Activated CD4-positive, alpha-beta T cell treated with anti-CD3 and anti-CD28 coated beads for 36 hours (primary cell): ENCODE data around the gene EEF1A2. TPM values are rescaled to one million over a fixed set of nuclear protein-coding genes. Genes with fewer than 3 reads are reported as not detected.

Source experiments
- ATAC-seq: fragments of 200-7000 bp; cut with Tn5 transposase; one replicate; pipeline ENCODE4 v1.10.0; 2021; ENCODE audit warnings: mild to moderate bottlenecking, moderate library complexity
- CTCF ChIA-PET: fragments of 350-600 bp; sonication (Branson Sonifier 250); formaldehyde crosslinking; loops from one replicate; lab custom pipeline; 2021; ENCODE audit warnings: antibody characterized with exemption; lab: Charles Lee
- POLR2A ChIA-PET: fragments of 350-600 bp; sonication (Branson Sonifier 250); formaldehyde crosslinking; loops from one replicate; lab custom pipeline; 2021; ENCODE audit warnings: antibody characterized with exemption, inconsistent platforms; lab: Charles Lee
- DNase-seq: peaks from one replicate; pipeline ENCODE4 v3.0.0-alpha.2; 2020
- H3K27ac Mint-ChIP-seq: one replicate; pipeline ENCODE4 v1.8.0; 2021; ENCODE audit warnings: mixed read lengths
- H3K27me3 Mint-ChIP-seq: one replicate; pipeline ENCODE4 v1.8.0; 2021; ENCODE audit warnings: mixed read lengths
- H3K36me3 Mint-ChIP-seq: one replicate; pipeline ENCODE4 v1.8.0; 2021; ENCODE audit warnings: low read depth, mixed read lengths
- H3K4me1 Mint-ChIP-seq: one replicate; pipeline ENCODE4 v1.8.0; 2021; ENCODE audit warnings: mixed read lengths
- H3K4me3 Mint-ChIP-seq: one replicate; pipeline ENCODE4 v1.8.0; 2021; ENCODE audit warnings: mild to moderate bottlenecking, moderate library complexity, mixed read lengths
- H3K9me3 Mint-ChIP-seq: one replicate; pipeline ENCODE4 v1.8.0; 2021; ENCODE audit warnings: low read depth, mixed read lengths
- intact Hi-C, 2 experiments: fragments of 100-400 bp; cut with DNase I in 1 of 2; cut with micrococcal nuclease in 1 of 2; formaldehyde crosslinking; loops; one replicate each; pipeline versions ENCODE4 v1.14.2 to v1.15.1; 2022 to 2024; cut with DNase I, micrococcal nuclease
- total RNA-seq, 2 experiments: library from RNA; stranded (reverse); gene quantifications; one replicate each; pipeline ENCODE4 v1.2.3, GENCODE V29; 2021

The EEF1A2 gene
- total RNA-seq, 2 experiments from 2014 or later: 0.69 to 0.81 TPM

DNA sequence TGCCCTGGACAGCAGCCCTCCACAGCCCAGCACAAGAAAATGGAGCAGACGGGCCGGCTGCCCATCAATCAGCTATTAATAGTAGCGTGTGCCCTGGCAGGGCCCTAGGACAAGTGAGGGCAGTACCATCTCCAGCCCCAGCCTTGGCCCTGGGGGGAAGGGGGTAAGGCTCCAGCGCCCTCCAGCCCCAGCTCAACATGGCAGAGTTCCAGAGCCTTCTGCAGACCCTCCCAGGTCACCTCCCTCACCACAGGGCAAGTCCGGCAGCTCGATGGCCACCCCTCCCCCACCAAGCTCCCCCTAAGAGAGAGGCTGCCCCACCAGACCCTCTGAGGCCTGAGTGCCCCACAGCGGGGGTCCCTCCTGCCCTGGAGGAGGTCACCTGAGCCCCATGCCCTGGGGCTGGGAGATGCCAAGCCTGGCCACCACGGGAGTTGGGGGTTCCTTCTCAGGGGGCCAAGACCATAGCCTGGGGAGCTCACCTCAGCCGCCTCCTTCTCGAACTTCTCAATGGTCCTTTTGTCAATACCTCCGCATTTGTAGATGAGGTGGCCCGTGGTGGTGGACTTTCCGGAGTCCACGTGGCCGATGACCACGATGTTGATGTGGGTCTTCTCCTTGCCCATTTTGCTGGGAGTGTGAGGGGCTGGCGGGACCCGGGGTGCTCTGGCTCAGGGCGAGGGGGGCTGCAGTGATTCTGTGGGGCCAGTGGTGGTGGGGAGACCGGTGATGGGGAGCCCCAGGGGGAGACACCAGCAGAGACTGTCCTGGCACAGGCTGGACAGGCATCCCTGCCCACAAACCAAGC is 1.5 kb downstream of the EEF1A2 start:
- CTCF ChIA-PET: interaction anchor here (0.5 to 1.7 kb wide), 9 partner anchors 9 to 705 kb away, joined by 3 to 5 read pairs (median 3); no protein-coding TSS in a partner anchor
- Mint-ChIP-seq H3K27ac (no peak overlapping the region), H3K4me3 (no peak overlapping the region), H3K36me3 (no peaks in the 10 kb centered on the region), H3K27me3 (peaks cover 12% of the 10 kb centered on the region), H3K9me3 (no peaks in the 10 kb centered on the region), H3K4me1 (peaks cover 2% of the 10 kb centered on the region)
- DNase-seq (no peak), ATAC-seq (no peak)
- intact Hi-C loops: loop anchor here in 1 of 2 experiments (2.0 kb wide), 1 partner anchor 23 kb away; the partner anchor contains the start of gene PPDPF
- POLR2A ChIA-PET: no interaction called here

- Mint-ChIP-seq H3K36me3 (no peaks in the 10 kb centered on the region), H3K27me3 (peaks cover 14% of the 10 kb centered on the region), H3K9me3 (no peaks in the 10 kb centered on the region), H3K27ac (no peak overlapping the region), H3K4me1 (peaks cover 2% of the 10 kb centered on the region), H3K4me3 (peak overlapping the region; percentile 43)
- intact Hi-C loops: loop anchor here (1.0 to 2.0 kb wide), 3 partner anchors 24 to 41 kb away; partner anchors contain the start of genes PPDPF (in 2 of the 2) and PTK6 (in 1 of the 2)
- ChIA-PET CTCF (interaction anchor here (0.5 to 1.7 kb wide), 14 partner anchors 8 to 705 kb away, joined by 3 to 7 read pairs (median 3); partner anchors contain the start of gene PTK6), POLR2A (interaction anchor here (0.8 kb wide), 1 partner anchor 192 kb away, joined by 3 read pairs; no protein-coding TSS in a partner anchor)
- DNase-seq: no peak
- ATAC-seq: peak; percentile 16
Observed at GRCh38 chr20:63496596-63497120, 2.2 kb downstream of the EEF1A2 start.

DNA sequence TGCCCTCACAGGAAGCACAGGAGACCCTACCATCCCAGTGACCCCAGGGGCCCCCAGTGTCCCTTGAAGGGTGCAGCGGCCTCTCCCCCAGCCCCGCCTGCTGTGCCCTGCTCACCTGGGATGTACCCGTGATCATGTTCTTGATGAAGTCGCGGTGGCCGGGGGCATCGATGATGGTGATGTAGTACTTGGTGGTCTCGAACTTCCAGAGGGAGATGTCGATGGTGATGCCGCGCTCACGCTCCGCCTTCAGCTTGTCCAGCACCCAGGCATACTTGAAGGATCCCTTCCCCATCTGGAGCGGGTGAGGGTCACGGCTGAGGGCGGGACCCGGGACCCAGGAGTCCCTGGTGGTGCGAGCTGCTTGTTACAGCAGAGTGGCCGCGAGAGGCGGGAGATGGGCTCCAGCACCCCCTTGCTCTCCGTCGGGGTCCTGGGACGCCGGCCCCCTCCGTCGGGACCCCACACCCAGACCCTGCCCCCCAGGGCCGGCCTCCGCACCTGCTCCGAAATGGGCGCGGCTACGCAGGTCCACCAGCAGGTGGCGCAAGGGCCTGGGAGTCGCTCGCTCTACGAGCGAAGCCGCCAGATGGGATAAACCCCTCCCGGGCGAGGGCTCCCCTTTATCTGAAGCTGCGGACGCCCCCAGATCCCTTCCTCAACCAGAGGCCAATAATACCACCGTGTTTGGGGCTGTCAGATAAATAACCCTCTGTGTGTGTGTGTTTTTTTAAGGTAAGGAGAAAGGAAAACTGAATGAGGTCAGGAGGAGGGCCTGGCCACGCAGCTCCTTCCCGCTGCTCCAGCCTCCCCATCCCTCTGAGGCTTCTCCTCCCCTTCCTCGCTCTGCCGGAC is 2.9 kb downstream of the EEF1A2 start:
- intact Hi-C loops: loop anchor here (1.0 to 2.0 kb wide), 3 partner anchors 24 to 41 kb away; partner anchors contain the start of genes PPDPF (in 2 of the 2) and PTK6 (in 1 of the 2)
- CTCF ChIA-PET: interaction anchor here (0.6 to 1.7 kb wide), 10 partner anchors 12 to 666 kb away, joined by 3 to 7 read pairs (median 3); partner anchors contain the start of gene PTK6

DNA sequence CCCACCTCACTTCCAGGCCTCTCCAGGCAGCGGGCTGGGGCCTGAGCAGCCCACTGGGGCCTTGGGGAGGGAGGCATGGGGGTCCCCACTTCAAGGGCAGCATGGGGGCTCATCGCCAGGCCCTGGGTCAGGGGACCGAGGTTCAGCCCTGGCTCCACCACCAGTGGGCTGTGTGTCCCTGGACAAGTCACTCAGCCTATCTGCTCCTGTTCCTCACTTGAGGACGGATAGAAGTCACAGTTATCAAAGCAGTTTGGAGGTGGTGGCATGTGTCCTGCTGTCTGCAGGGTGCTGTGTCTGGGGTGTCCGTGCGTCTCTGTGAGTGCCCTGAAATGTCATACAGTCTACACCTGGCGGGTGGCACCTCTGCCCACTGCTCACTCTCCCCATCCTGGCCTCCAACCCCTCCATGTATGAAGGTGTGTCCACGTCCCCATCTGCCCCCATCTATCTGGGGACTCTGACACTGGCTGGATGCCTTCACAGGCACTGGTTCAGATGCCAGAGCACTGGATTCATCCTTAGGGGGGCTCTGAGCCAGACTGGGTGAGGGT is 3.6 kb downstream of the EEF1A2 start:
- no peak for ATAC-seq
- no peak for DNase-seq
- H3K4me3 Mint-ChIP-seq: no peak overlapping the region
- POLR2A ChIA-PET: no interaction called here
- no peaks in the 10 kb centered on the region for H3K36me3 Mint-ChIP-seq
- intact Hi-C loops: no loop called here
- no peak overlapping the region for H3K27ac Mint-ChIP-seq
- no peaks in the 10 kb centered on the region for H3K9me3 Mint-ChIP-seq
- CTCF ChIA-PET: interaction anchor here (0.7 to 1.7 kb wide), 5 partner anchors 10 to 283 kb away, joined by 3 to 5 read pairs (median 4); no protein-coding TSS in a partner anchor
- H3K4me1 Mint-ChIP-seq: peaks cover 2% of the 10 kb centered on the region
- peaks cover 14% of the 10 kb centered on the region for H3K27me3 Mint-ChIP-seq

More for the DNA sequence above, 2.9 kb downstream of the EEF1A2 start:
- Mint-ChIP-seq H3K9me3 (no peaks in the 10 kb centered on the region), H3K4me1 (peaks cover 2% of the 10 kb centered on the region), H3K36me3 (no peaks in the 10 kb centered on the region), H3K27ac (no peak overlapping the region), H3K27me3 (peaks cover 14% of the 10 kb centered on the region), H3K4me3 (peak overlapping the region; percentile 43)
- DNase-seq: peak; percentile 88
- peak; percentile 80 for ATAC-seq
- POLR2A ChIA-PET: interaction anchor here (0.8 kb wide), 1 partner anchor 193 kb away, joined by 3 read pairs; no protein-coding TSS in a partner anchor

- H3K36me3 Mint-ChIP-seq: no peaks in the 10 kb centered on the region
- ChIA-PET POLR2A (no interaction called here), CTCF (interaction anchor here (0.7 kb wide), 2 partner anchors 10 to 282 kb away, joined by 3 read pairs; no protein-coding TSS in a partner anchor)
- DNase-seq: no peak
- no peak for ATAC-seq
- intact Hi-C loops: no loop called here
- H3K4me3 Mint-ChIP-seq: no peak overlapping the region
- no peak overlapping the region for H3K27ac Mint-ChIP-seq
- peaks cover 14% of the 10 kb centered on the region for H3K27me3 Mint-ChIP-seq
- no peaks in the 10 kb centered on the region for H3K9me3 Mint-ChIP-seq
- peaks cover 2% of the 10 kb centered on the region for H3K4me1 Mint-ChIP-seq
Observed at GRCh38 chr20:63494420-63495166, 4.3 kb downstream of the EEF1A2 start.

GRCh38 chr20:63494084-63494419 is 4.8 kb downstream of the EEF1A2 start:
- no peak for DNase-seq
- peaks cover 14% of the 10 kb centered on the region for H3K27me3 Mint-ChIP-seq
- no peaks in the 10 kb centered on the region for H3K36me3 Mint-ChIP-seq
- peaks cover 2% of the 10 kb centered on the region for H3K4me1 Mint-ChIP-seq
- CTCF ChIA-PET: no interaction called here
- no peak overlapping the region for H3K27ac Mint-ChIP-seq
- POLR2A ChIA-PET: no interaction called here
- ATAC-seq: no peak
- H3K9me3 Mint-ChIP-seq: no peaks in the 10 kb centered on the region
- H3K4me3 Mint-ChIP-seq: no peak overlapping the region
- intact Hi-C loops: no loop called here

DNA sequence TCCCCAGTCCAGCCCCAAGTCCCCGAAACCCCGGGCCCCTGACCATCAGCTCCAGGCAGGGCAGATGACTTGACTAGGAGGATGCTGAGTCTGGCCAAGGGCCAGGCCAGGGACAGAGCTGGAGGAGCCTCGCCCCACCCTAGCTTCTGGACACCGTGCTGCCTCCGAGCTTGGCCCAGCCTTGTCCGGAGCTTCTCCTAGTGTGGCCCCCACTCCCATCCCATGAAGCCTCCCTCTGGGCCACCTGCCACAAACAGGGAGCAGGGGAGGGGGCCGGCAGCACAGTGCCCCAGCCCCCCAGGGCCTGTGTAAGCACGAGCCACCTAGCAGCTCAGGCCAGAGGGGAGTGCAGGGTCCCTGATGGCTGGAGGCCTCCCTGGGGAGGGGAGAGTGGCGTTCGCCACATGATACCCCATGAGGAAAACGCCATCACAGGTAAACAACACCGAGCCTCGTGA is 5.3 kb downstream of the EEF1A2 start:
- DNase-seq (no peak), ATAC-seq (no peak)
- ChIA-PET POLR2A (no interaction called here), CTCF (no interaction called here)
- H3K4me3 Mint-ChIP-seq: no peak overlapping the region
- intact Hi-C loops: no loop called here
- peaks cover 14% of the 10 kb centered on the region for H3K27me3 Mint-ChIP-seq
- H3K4me1 Mint-ChIP-seq: peaks cover 2% of the 10 kb centered on the region
- H3K36me3 Mint-ChIP-seq: no peaks in the 10 kb centered on the region
- H3K27ac Mint-ChIP-seq: no peak overlapping the region
- H3K9me3 Mint-ChIP-seq: no peaks in the 10 kb centered on the region

- POLR2A ChIA-PET: no interaction called here
- intact Hi-C loops: no loop called here
- peaks cover 2% of the 10 kb centered on the region for H3K4me1 Mint-ChIP-seq
- CTCF ChIA-PET: no interaction called here
- peaks cover 14% of the 10 kb centered on the region for H3K27me3 Mint-ChIP-seq
- no peak overlapping the region for H3K27ac Mint-ChIP-seq
- DNase-seq (no peak), ATAC-seq (no peak)
- no peaks in the 10 kb centered on the region for H3K36me3 Mint-ChIP-seq
- no peak overlapping the region for H3K4me3 Mint-ChIP-seq
- H3K9me3 Mint-ChIP-seq: no peaks in the 10 kb centered on the region
Observed at GRCh38 chr20:63492982-63493381, 5.9 kb downstream of the EEF1A2 start.

GRCh38 chr20:63492518-63492917 is 6.4 kb downstream of the EEF1A2 start:
- H3K36me3 Mint-ChIP-seq: no peaks in the 10 kb centered on the region
- intact Hi-C loops: no loop called here
- H3K27me3 Mint-ChIP-seq: peaks cover 12% of the 10 kb centered on the region
- POLR2A ChIA-PET: no interaction called here
- no peaks in the 10 kb centered on the region for H3K9me3 Mint-ChIP-seq
- no peak overlapping the region for H3K4me3 Mint-ChIP-seq
- H3K4me1 Mint-ChIP-seq: peaks cover 2% of the 10 kb centered on the region
- CTCF ChIA-PET: no interaction called here
- no peak overlapping the region for H3K27ac Mint-ChIP-seq
- ATAC-seq: no peak
- DNase-seq: no peak

DNA sequence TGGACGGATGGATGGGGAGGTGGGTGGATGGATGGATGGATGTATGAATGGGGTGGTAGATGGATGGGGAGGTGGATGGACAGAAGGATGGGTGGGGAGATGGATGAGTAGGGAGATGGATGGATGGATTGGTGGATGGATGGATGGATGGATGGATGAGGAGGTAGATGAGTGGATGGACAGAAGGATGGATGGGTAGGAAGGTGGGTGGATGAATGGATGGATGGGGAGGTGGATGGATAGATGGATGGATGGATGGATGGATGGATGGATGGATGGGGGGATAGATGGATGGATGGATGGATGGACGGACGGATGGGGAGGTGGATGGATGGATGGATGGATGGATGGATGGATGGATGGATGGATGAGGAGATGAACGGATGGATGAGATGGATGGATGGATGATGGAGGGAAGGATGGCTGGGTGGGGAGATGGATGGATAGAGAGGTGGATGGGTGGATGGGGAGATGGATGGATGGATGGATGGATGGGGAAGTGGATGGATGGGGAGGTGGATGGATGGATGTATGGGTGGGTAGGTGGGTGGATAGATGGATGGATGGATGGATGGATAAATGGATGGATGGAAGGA is 7.2 kb downstream of the EEF1A2 start:
- ChIA-PET CTCF (no interaction called here), POLR2A (no interaction called here)
- H3K4me3 Mint-ChIP-seq: no peak overlapping the region
- H3K27ac Mint-ChIP-seq: no peak overlapping the region
- intact Hi-C loops: no loop called here
- DNase-seq (no peak), ATAC-seq (no peak)
- no peaks in the 10 kb centered on the region for H3K9me3 Mint-ChIP-seq
- no peaks in the 10 kb centered on the region for H3K36me3 Mint-ChIP-seq
- H3K4me1 Mint-ChIP-seq: peaks cover 2% of the 10 kb centered on the region
- H3K27me3 Mint-ChIP-seq: peaks cover 8% of the 10 kb centered on the region
